Natural killer cell (primary cell): ENCODE results near the gene ZNF580. TPM values are rescaled to one million over a fixed set of nuclear protein-coding genes. Genes with fewer than 3 reads are reported as not detected.

ENCODE experiments used
- ATAC-seq, 3 donors: fragments of 150-1000 bp in 2 of 3; fragments of 200-7000 bp in 1 of 3; cut with Tn5 transposase; 1 replicate in 1 of 3; 2 replicates in 2 of 3; pipeline ENCODE4 v1.10.0; 2021; ENCODE audit warnings: mild to moderate bottlenecking in 2 of 3, moderate library complexity in 2 of 3
- DNase-seq, 2 donors: peaks; one replicate each; pipeline versions ENCODE4 v3.0.0 to v3.0.0-alpha.2; 2013 to 2021; ENCODE audit warnings: mixed read lengths in 1 of 2
- H3K27ac ChIP-seq: one replicate; pipeline ENCODE4 v1.5.1; 2013; ENCODE audit warnings: mild to moderate bottlenecking, low read length
- H3K27me3 ChIP-seq: one replicate; pipeline ENCODE4 v1.6.1; 2013; ENCODE audit warnings: low read length; ENCODE audit not compliant: control insufficient read depth, insufficient read depth
- H3K36me3 ChIP-seq: one replicate; pipeline ENCODE4 v1.6.1; 2013; ENCODE audit warnings: low read length; ENCODE audit not compliant: control insufficient read depth, insufficient read depth
- H3K4me1 ChIP-seq: one replicate; pipeline ENCODE4 v1.6.1; 2013; ENCODE audit warnings: low read length; ENCODE audit not compliant: control insufficient read depth, insufficient read depth
- H3K4me3 ChIP-seq: one replicate; pipeline ENCODE4 v1.5.1; 2013; ENCODE audit warnings: low read length
- H3K9me3 ChIP-seq: one replicate; pipeline ENCODE4 v1.6.1; 2013; ENCODE audit warnings: low read length; ENCODE audit not compliant: control insufficient read depth, insufficient read depth
- H3K27ac Mint-ChIP-seq, 2 donors: one replicate each; pipeline ENCODE4 v1.8.0; 2022; ENCODE audit warnings: mild to moderate bottlenecking in 2 of 2, mixed read lengths in 2 of 2, moderate library complexity in 1 of 2
- H3K27me3 Mint-ChIP-seq, 2 donors: one replicate each; pipeline ENCODE4 v1.8.0; 2022; ENCODE audit warnings: low read depth in 2 of 2, mixed read lengths in 2 of 2
- H3K36me3 Mint-ChIP-seq: one replicate; pipeline ENCODE4 v1.8.0; 2022; ENCODE audit warnings: mixed read lengths
- H3K4me1 Mint-ChIP-seq, 2 donors: one replicate each; pipeline ENCODE4 v1.8.0; 2022; ENCODE audit warnings: mixed read lengths in 2 of 2
- H3K4me3 Mint-ChIP-seq: one replicate; pipeline ENCODE4 v1.8.0; 2022; ENCODE audit warnings: mild to moderate bottlenecking, moderate library complexity, mixed read lengths
- H3K9me3 Mint-ChIP-seq, 2 donors: one replicate each; pipeline ENCODE4 v1.8.0; 2022; ENCODE audit warnings: mixed read lengths in 2 of 2
- WGBS: methylation state at CpG from one replicate; pipeline ENCODE4 v1.1.7; 2013; ENCODE audit warnings: missing lambda C conversion rate; ENCODE audit not compliant: insufficient coverage; 5-methylcytosine and 5-hydroxymethylcytosine counted together
- intact Hi-C: fragments of 100-400 bp; cut with micrococcal nuclease; formaldehyde crosslinking; loops from one replicate; pipeline ENCODE4 v1.14.2; 2022
- total RNA-seq, 4 donors: library from RNA; stranded (reverse); fragments of 120-200 nt in 1 of 4; gene quantifications; one replicate each; pipeline versions ENCODE4 v1.2.3 to v1.2.4, GENCODE V29; 2013 to 2022
- TF ChIP-seq, protein P1 (sequence below): fragments of 200-600 bp; IDR thresholded peaks from one replicate; pipeline ENCODE4 v1.8.0; 2022; ENCODE audit warnings: antibody characterized with exemption

Gene ZNF580
- total RNA-seq, 3 donors from 2014 or later (not counting 1 experiment from before 2014, with no cell fraction given), result 38.0 to 46.0 (median 40.0) TPM

DNA sequence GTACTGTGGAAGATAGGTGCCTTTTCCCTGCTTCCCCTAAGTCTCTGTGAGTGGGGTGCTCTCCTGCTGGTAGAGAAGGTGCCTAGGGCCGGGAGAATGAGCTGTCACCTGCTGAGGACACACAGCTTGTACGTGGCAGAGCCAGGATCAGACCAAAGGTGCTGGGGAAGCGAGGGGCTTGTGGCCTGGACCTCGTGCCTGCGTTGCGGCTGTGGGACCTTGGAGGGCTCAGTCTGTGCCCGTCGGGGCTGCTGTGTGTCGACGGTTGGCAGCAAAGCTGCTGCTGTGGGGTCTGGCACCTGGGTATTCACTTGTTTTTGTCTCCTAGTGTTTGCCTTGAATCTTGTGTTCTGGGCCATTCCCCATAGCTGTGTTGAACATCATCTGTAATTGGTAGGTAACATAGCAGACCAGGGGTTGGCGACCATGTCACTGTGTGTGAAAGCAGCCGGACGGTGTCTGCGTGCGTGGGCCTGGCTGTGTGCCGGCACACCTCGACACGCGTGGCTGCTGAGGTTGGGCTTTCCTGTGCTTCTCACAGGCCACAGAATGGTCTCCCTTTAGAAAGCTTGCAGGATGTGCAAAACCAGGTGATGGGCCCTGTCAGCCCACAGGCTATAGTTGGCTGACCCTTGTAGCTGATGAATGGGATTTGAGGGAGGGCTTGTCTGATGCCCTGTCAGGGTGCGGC lies 23.2 kb downstream of the ZNF580 start:
- peaks cover 20% of the 10 kb centered on the region for H3K4me1 ChIP-seq
- no peaks in the 10 kb centered on the region for H3K9me3 Mint-ChIP-seq
- TF ChIP-seq, protein P1, sequence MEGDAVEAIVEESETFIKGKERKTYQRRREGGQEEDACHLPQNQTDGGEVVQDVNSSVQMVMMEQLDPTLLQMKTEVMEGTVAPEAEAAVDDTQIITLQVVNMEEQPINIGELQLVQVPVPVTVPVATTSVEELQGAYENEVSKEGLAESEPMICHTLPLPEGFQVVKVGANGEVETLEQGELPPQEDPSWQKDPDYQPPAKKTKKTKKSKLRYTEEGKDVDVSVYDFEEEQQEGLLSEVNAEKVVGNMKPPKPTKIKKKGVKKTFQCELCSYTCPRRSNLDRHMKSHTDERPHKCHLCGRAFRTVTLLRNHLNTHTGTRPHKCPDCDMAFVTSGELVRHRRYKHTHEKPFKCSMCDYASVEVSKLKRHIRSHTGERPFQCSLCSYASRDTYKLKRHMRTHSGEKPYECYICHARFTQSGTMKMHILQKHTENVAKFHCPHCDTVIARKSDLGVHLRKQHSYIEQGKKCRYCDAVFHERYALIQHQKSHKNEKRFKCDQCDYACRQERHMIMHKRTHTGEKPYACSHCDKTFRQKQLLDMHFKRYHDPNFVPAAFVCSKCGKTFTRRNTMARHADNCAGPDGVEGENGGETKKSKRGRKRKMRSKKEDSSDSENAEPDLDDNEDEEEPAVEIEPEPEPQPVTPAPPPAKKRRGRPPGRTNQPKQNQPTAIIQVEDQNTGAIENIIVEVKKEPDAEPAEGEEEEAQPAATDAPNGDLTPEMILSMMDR, result no peak
- H3K27ac ChIP-seq, result no peak overlapping the region
- peak overlapping the region; percentile 21 to 52 for H3K27ac Mint-ChIP-seq
- H3K36me3 ChIP-seq, result peaks cover 85% of the 10 kb centered on the region
- no peaks in the 10 kb centered on the region for H3K9me3 ChIP-seq
- ATAC-seq (peak in 1 of 3 donors; percentile 7), DNase-seq (no peak)
- no peak overlapping the region for H3K4me3 ChIP-seq
- peaks cover 15 to 44% of the 10 kb centered on the region in 2 donors for H3K4me1 Mint-ChIP-seq
- no peak overlapping the region for H3K4me3 Mint-ChIP-seq
- WGBS, result 82% methylated on average over 20 of the region's 20 CpGs
- H3K36me3 Mint-ChIP-seq, result peaks cover 8% of the 10 kb centered on the region
- H3K27me3 Mint-ChIP-seq, result no peaks in the 10 kb centered on the region
- intact Hi-C loops, result no loop called here
- no peaks in the 10 kb centered on the region for H3K27me3 ChIP-seq

DNA sequence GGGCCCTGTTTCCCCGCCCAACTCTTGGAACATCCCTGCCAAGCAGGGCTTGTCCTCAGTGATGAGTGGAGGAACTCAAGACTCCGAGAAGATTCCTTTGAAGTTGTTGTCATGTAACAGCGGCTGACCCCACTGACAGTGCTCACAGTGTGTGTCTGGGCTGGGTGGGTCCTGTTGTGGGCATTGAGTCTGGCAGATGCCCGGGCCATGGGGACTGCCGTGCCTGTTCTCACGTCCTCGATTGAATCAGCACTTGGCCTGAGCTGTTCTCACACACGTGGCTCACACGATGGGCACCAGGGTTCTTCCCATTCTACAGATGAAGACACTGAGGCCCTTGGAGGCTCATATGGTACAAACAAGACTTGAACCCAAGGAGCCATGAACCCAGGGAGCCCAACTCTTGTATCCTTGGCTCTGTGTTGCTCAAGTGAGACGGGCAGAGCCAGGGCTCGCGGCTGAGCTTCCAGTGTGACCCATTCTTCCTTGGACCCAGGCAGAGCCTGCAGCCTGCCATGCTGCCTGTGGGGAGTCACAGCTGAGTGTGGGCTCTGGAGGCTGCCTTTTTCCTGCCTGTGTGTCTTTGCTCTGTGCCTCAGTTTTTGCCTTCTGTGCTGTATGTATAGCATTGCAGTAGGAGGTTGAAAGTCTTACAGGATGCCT lies 25.7 kb downstream of the ZNF580 start:
- H3K4me3 ChIP-seq, result no peak overlapping the region
- Mint-ChIP-seq H3K9me3 (no peaks in the 10 kb centered on the region), H3K4me1 (peaks cover 15 to 42% of the 10 kb centered on the region in 2 donors), H3K27me3 (no peaks in the 10 kb centered on the region), H3K36me3 (peaks cover 8% of the 10 kb centered on the region), H3K27ac (no peak overlapping the region), H3K4me3 (no peak overlapping the region)
- H3K27me3 ChIP-seq, result no peaks in the 10 kb centered on the region
- intact Hi-C loops, result no loop called here
- TF ChIP-seq, protein P1, result no peak
- peaks cover 81% of the 10 kb centered on the region for H3K36me3 ChIP-seq
- H3K9me3 ChIP-seq, result no peaks in the 10 kb centered on the region
- peaks cover 9% of the 10 kb centered on the region for H3K4me1 ChIP-seq
- WGBS, result 90% methylated on average over 12 of the region's 12 CpGs
- ATAC-seq (no peak), DNase-seq (no peak)
- H3K27ac ChIP-seq, result no peak overlapping the region

DNA sequence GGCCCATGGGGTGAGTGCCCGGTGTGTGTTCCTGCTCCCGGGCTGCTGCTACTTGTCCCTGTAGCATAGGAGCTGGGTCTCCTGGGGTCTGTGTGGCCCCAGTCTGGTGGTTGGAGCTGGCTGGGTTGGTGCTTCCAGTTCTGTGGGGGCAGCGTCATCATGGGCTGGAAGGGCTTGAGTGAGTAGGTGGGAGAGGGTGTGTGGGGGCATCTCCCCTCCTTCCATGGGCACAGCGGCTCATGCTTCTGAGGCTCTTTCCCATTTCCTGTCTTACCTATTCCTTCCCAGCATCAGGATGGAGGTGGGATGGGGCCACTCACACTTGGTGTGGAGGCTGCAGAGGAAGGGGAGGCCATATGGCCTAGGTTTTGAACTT lies 26.2 kb downstream of the ZNF580 start:
- 98% methylated on average over 2 of the region's 4 CpGs for WGBS
- Mint-ChIP-seq H3K4me1 (peaks cover 14 to 40% of the 10 kb centered on the region in 2 donors), H3K9me3 (no peaks in the 10 kb centered on the region), H3K27ac (no peak overlapping the region), H3K4me3 (no peak overlapping the region), H3K36me3 (peaks cover 3% of the 10 kb centered on the region), H3K27me3 (no peaks in the 10 kb centered on the region)
- no peaks in the 10 kb centered on the region for H3K27me3 ChIP-seq
- DNase-seq, result no peak
- TF ChIP-seq, protein P1, result no peak
- intact Hi-C loops, result no loop called here
- no peak overlapping the region for H3K27ac ChIP-seq
- peaks cover 76% of the 10 kb centered on the region for H3K36me3 ChIP-seq
- H3K4me3 ChIP-seq, result no peak overlapping the region
- ATAC-seq, result no peak
- no peaks in the 10 kb centered on the region for H3K9me3 ChIP-seq
- H3K4me1 ChIP-seq, result peaks cover 9% of the 10 kb centered on the region
